H1 (cell line): ENCODE results near the gene CHN2. TPM values are rescaled to one million over a fixed set of nuclear protein-coding genes. Genes with fewer than 3 reads are reported as not detected.

Experiments
- CTCF ChIA-PET: fragments of 300-600 bp; sonication (Branson Sonifier 250); formaldehyde crosslinking; loops from one replicate; lab custom pipeline; 2021; ENCODE audit not compliant: partially characterized antibody; lab: Charles Lee
- POLR2A ChIA-PET: fragments of 300-600 bp; sonication (Branson Sonifier 250); formaldehyde crosslinking; loops from one replicate; lab custom pipeline; 2021; ENCODE audit warnings: inconsistent platforms; ENCODE audit not compliant: partially characterized antibody; lab: Charles Lee
- DNase-seq, 2 experiments: peaks; one replicate each; pipeline versions ENCODE4 v3.0.0 to v3.0.0-alpha.2; 2010 to 2022; ENCODE audit warnings: low spot score in 2 of 2, low read depth in 1 of 2, mixed read lengths in 1 of 2
- FAIRE-seq: peaks from 2 replicates; lab custom pipeline; 2011; peaks lifted over from hg19 to GRCh38; lab: Jason Lieb, UNC
- H2AFZ ChIP-seq: 2 replicates; pipeline ENCODE4 v1.8.1; 2012; ENCODE audit warnings: low read length, inconsistent platforms
- H2AK5ac ChIP-seq: 2 replicates; pipeline ENCODE4 v1.6.1; 2013; ENCODE audit warnings: low read depth, low read length
- H2BK120ac ChIP-seq: replicated peaks from 2 replicates; pipeline ENCODE3; 2013; ENCODE audit warnings: low read depth, low read length, inconsistent platforms
- H2BK12ac ChIP-seq: 2 replicates; pipeline ENCODE4 v1.6.1; 2013; ENCODE audit warnings: low read depth, low read length
- H2BK15ac ChIP-seq: 2 replicates; pipeline ENCODE4 v1.6.1; 2013; ENCODE audit warnings: low read length
- H2BK20ac ChIP-seq: 2 replicates; pipeline ENCODE4 v1.6.1; 2013; ENCODE audit warnings: low read length
- H2BK5ac ChIP-seq: 2 replicates; pipeline ENCODE4 v1.6.1; 2013; ENCODE audit warnings: low read depth, low read length
- H3K14ac ChIP-seq: 2 replicates; pipeline ENCODE4 v1.6.1; 2013; ENCODE audit warnings: inconsistent platforms; ENCODE audit not compliant: insufficient read length
- H3K18ac ChIP-seq: 2 replicates; pipeline ENCODE4 v1.6.1; 2013; ENCODE audit warnings: low read length; ENCODE audit errors: extremely low read depth
- H3K23ac ChIP-seq: 2 replicates; pipeline ENCODE4 v1.6.1; 2013; ENCODE audit warnings: inconsistent platforms; ENCODE audit not compliant: insufficient read length
- H3K23me2 ChIP-seq: 2 replicates; pipeline ENCODE4 v1.6.1; 2013; ENCODE audit warnings: low read depth, low read length
- H3K27ac ChIP-seq: 2 replicates; pipeline ENCODE4 v1.6.1; 2011; ENCODE audit warnings: low read depth, low read length, inconsistent platforms
- H3K27me3 ChIP-seq, 4 experiments: replicated peaks in 1 of 4; 1 replicate in 1 of 4; 2 replicates in 3 of 4; pipeline versions ENCODE4 v1.6.1 to v1.8.1; 2011 to 2013; ENCODE audit warnings: low read length in 3 of 4, mild to moderate bottlenecking in 3 of 4, inconsistent platforms in 2 of 4, mixed read lengths in 2 of 4, moderate library complexity in 1 of 4; ENCODE audit not compliant: control insufficient read depth in 3 of 4, insufficient read depth in 3 of 4; ENCODE audit errors: extremely low read depth in 1 of 4
- H3K36me3 ChIP-seq, 4 experiments: 2 replicates each; pipeline versions ENCODE4 v1.6.1 to v1.8.1; 2011 to 2013; ENCODE audit warnings: mild to moderate bottlenecking in 4 of 4, low read length in 3 of 4, moderate library complexity in 2 of 4, control low read depth in 1 of 4, inconsistent platforms in 1 of 4; ENCODE audit not compliant: insufficient read depth in 4 of 4, control insufficient read depth in 2 of 4
- H3K4ac ChIP-seq: replicated peaks from 2 replicates; pipeline ENCODE3; 2013; ENCODE audit warnings: low read length, low read depth, mixed read lengths, inconsistent platforms; ENCODE audit not compliant: insufficient read length
- H3K4me1 ChIP-seq, 4 experiments: replicated peaks in 1 of 4; 1 replicate in 1 of 4; 2 replicates in 3 of 4; pipeline versions ENCODE4 v1.6.1 to v1.8.1; 2011 to 2013; ENCODE audit warnings: low read length in 3 of 4, inconsistent platforms in 2 of 4, mixed read lengths in 1 of 4; ENCODE audit not compliant: insufficient read depth in 4 of 4, control insufficient read depth in 3 of 4
- H3K4me2 ChIP-seq, 2 experiments: 2 replicates each; pipeline versions ENCODE4 v1.6.1 to v1.8.1; 2011 to 2013; ENCODE audit warnings: low read depth in 2 of 2, low read length in 2 of 2, control low read depth in 1 of 2, inconsistent platforms in 1 of 2, mild to moderate bottlenecking in 1 of 2; ENCODE audit not compliant: insufficient read depth in 1 of 2
- H3K4me3 ChIP-seq, 4 experiments: fragments of 200-600, 300-600 bp in 1 of 4; sonication (generic), shearing (Covaris generic), sonication (Bioruptor Twin) in 1 of 4; 2 replicates each; pipeline versions ENCODE4 v1.5.1 to v1.8.1; 2011 to 2016; ENCODE audit warnings: low read length in 4 of 4, low read depth in 3 of 4, control low read depth in 2 of 4, inconsistent platforms in 2 of 4, mild to moderate bottlenecking in 2 of 4, mixed read lengths in 1 of 4, moderate library complexity in 1 of 4; ENCODE audit not compliant: insufficient read depth in 2 of 4; ENCODE audit errors: extremely low read depth in 1 of 4
- H3K56ac ChIP-seq: replicated peaks from 2 replicates; pipeline ENCODE3; 2013; ENCODE audit warnings: low read depth, mild to moderate bottlenecking, mixed read lengths, low read length, inconsistent platforms; ENCODE audit not compliant: insufficient read length
- H3K79me1 ChIP-seq: 2 replicates; pipeline ENCODE4 v1.6.1; 2013; ENCODE audit warnings: low read depth, low read length, control low read depth
- H3K79me2 ChIP-seq, 2 experiments: 2 replicates each; pipeline versions ENCODE4 v1.6.1 to v1.8.1; 2012 to 2013; ENCODE audit warnings: low read length in 2 of 2, mild to moderate bottlenecking in 2 of 2, inconsistent platforms in 1 of 2; ENCODE audit not compliant: insufficient read depth in 2 of 2, control insufficient read depth in 1 of 2
- H3K9ac ChIP-seq, 4 experiments: replicated peaks in 1 of 4; 1 replicate in 1 of 4; 2 replicates in 3 of 4; pipeline versions ENCODE4 v1.6.1 to v1.8.1; 2011 to 2013; ENCODE audit warnings: low read depth in 3 of 4, low read length in 3 of 4, control low read depth in 2 of 4, mild to moderate bottlenecking in 2 of 4, moderate library complexity in 2 of 4, inconsistent platforms in 1 of 4; ENCODE audit errors: extremely low read depth in 1 of 4
- H3K9me3 ChIP-seq, 2 experiments: 2 replicates each; pipeline versions ENCODE4 v1.6.1 to v1.8.1; 2012 to 2013; ENCODE audit warnings: mild to moderate bottlenecking in 2 of 2, moderate library complexity in 2 of 2, control low read depth in 1 of 2, inconsistent platforms in 1 of 2, low read depth in 1 of 2, low read length in 1 of 2, mixed read lengths in 1 of 2; ENCODE audit not compliant: insufficient read depth in 2 of 2
- H4K20me1 ChIP-seq, 2 experiments: replicated peaks in 1 of 2; 2 replicates each; pipeline versions ENCODE3 to v1.8.1; 2011 to 2013; ENCODE audit warnings: inconsistent platforms in 2 of 2, low read length in 2 of 2, mild to moderate bottlenecking in 1 of 2; ENCODE audit not compliant: insufficient read depth in 2 of 2, control insufficient read depth in 1 of 2
- H4K5ac ChIP-seq: 2 replicates; pipeline ENCODE4 v1.6.1; 2013; ENCODE audit warnings: low read length, low read depth, mixed read lengths, inconsistent platforms; ENCODE audit not compliant: insufficient read length
- H4K8ac ChIP-seq: 2 replicates; pipeline ENCODE4 v1.8.0; 2013; ENCODE audit warnings: mild to moderate bottlenecking, moderate library complexity, low read length, inconsistent platforms; ENCODE audit not compliant: insufficient read depth; ENCODE audit errors: extremely low read depth
- H4K91ac ChIP-seq: replicated peaks from 2 replicates; pipeline ENCODE3; 2013; ENCODE audit warnings: low read length, mixed read lengths, inconsistent platforms; ENCODE audit not compliant: insufficient read length
- ATF2 ChIP-seq: IDR thresholded peaks from 2 replicates; pipeline ENCODE4 v1.6.1; 2012; ENCODE audit warnings: low read length, inconsistent platforms
- BRCA1 ChIP-seq: IDR thresholded peaks from 2 replicates; pipeline ENCODE4 v1.6.1; 2012; ENCODE audit warnings: low read depth, low read length, improper control_type of control experiment
- CBX5 ChIP-seq: fragments of 300-800, 300-1000 bp; sonication (generic); IDR thresholded peaks from 2 replicates; pipeline ENCODE4 v1.7.1; 2016; ENCODE audit warnings: antibody characterized with exemption, low read length, low read depth
- EGR1 ChIP-seq: IDR thresholded peaks from 2 replicates; pipeline ENCODE4 v1.6.1; 2011; ENCODE audit warnings: low read depth, low read length, borderline replicate concordance
- EP300 ChIP-seq, 2 experiments: IDR thresholded peaks; 1 replicate in 1 of 2; 2 replicates in 1 of 2; pipeline ENCODE4 v1.6.1; 2011 to 2012; ENCODE audit warnings: low read depth in 2 of 2, low read length in 2 of 2, mild to moderate bottlenecking in 2 of 2, borderline replicate concordance in 1 of 2, inconsistent platforms in 1 of 2, moderate library complexity in 1 of 2
- JUN ChIP-seq: IDR thresholded peaks from 2 replicates; pipeline ENCODE4 v1.6.1; 2011; ENCODE audit warnings: low read depth, mild to moderate bottlenecking, improper control_type of control experiment, low read length
- RFX5 ChIP-seq: IDR thresholded peaks from 2 replicates; pipeline ENCODE4 v1.6.1; 2011; ENCODE audit warnings: low read depth, low read length, improper control_type of control experiment, borderline replicate concordance
- SAP30 ChIP-seq: fragments of 300-600 bp; sonication (generic); IDR thresholded peaks from 2 replicates; pipeline ENCODE4 v1.7.1; 2012; ENCODE audit warnings: low read length, moderate library complexity, mild to moderate bottlenecking, inconsistent platforms; ENCODE audit not compliant: insufficient read depth, insufficient replicate concordance
- SP2 ChIP-seq: IDR thresholded peaks from 2 replicates; pipeline ENCODE4 v1.6.1; 2012; ENCODE audit warnings: mild to moderate bottlenecking, low read length, inconsistent platforms
- ZNF274 ChIP-seq: IDR thresholded peaks from 2 replicates; pipeline ENCODE4 v1.7.0; 2012; ENCODE audit warnings: low read length, borderline replicate concordance; ENCODE audit errors: extremely low read depth
- WGBS, 2 experiments: shearing (Covaris generic) in 1 of 2; methylation state at CpG; one replicate each; pipeline versions ENCODE4 v1.1.6 to v1.1.7; 2013 to 2015; ENCODE audit warnings: low lambda C conversion rate in 2 of 2, mixed read lengths in 2 of 2, inconsistent platforms in 1 of 2, low coverage in 1 of 2, missing lambda C conversion rate in 1 of 2; ENCODE audit not compliant: insufficient replicate concordance in 2 of 2, insufficient coverage in 1 of 2, insufficient read length in 1 of 2; ENCODE audit errors: extremely low coverage in 1 of 2, missing lambda C conversion rate in 1 of 2; 5-methylcytosine and 5-hydroxymethylcytosine counted together
- polyA plus RNA-seq, 7 experiments: library from polyadenylated mRNA; depleted of rRNA in 3 of 7; stranded (reverse) in 5 of 7; unstranded in 2 of 7; fragments of >200 nt in 5 of 7; fragments of 200-250 nt in 2 of 7; gene quantifications; 1 replicate in 5 of 7; 2 replicates in 1 of 7; 4 replicates in 1 of 7; pipeline versions ENCODE4 v1.2.1 to v1.2.3, GENCODE V29; 2011 to 2013; ENCODE audit warnings: missing spikeins in 2 of 7, mixed read lengths in 2 of 7
- total RNA-seq: library from RNA; stranded (reverse); fragmentation: NEBNext Ultra II Directional; extraction: Animal tissue kit (Norgen Biotek cat#: 25700); gene quantifications from 2 replicates; pipeline ENCODE4 v1.2.1, GENCODE V29; 2021

The CHN2 gene
- total and polyA plus RNA-seq, 2 of the 8 experiments (the other 6 are each of a cell fraction or from before 2014, with no cell fraction given) = 2.9 to 4.8 TPM

- Histone ChIP-seq H3K79me1 (no peaks in the 10 kb centered on the region), H3K14ac (no peak overlapping the region), H4K20me1 (no peaks in the 10 kb centered on the region), H2AK5ac (no peak overlapping the region), H3K36me3 (no peaks in the 10 kb centered on the region), H4K8ac (no peak overlapping the region), H2BK120ac (no peak overlapping the region), H3K4me1 (no peaks in the 10 kb centered on the region), H3K9ac (no peak overlapping the region), H3K27ac (no peak overlapping the region), H2BK15ac (no peak overlapping the region), H2AFZ (no peak overlapping the region), H3K4me3 (no peak overlapping the region), H3K4ac (no peak overlapping the region), H2BK5ac (no peak overlapping the region), H3K23ac (no peak overlapping the region), H3K27me3 (no peaks in the 10 kb centered on the region), H3K18ac (no peak overlapping the region), H4K5ac (no peak overlapping the region), H4K91ac (no peak overlapping the region), H3K79me2 (no peaks in the 10 kb centered on the region), H2BK12ac (no peak overlapping the region), H3K56ac (no peak overlapping the region), H3K9me3 (no peaks in the 10 kb centered on the region), H3K4me2 (no peak overlapping the region), H2BK20ac (no peak overlapping the region), H3K23me2 (no peaks in the 10 kb centered on the region)
- WGBS, 2 experiments = 86% methylated on average over 12 of the region's 12 CpGs; no CpG with 5 or more reads in 1 of the 2 experiments
- ChIA-PET CTCF (interaction anchor here (0.6 to 2.4 kb wide), 9 partner anchors 10 to 737 kb away, joined by 3 to 11 read pairs (median 4); no protein-coding TSS in a partner anchor), POLR2A (no interaction called here)
- no peak for DNase-seq
- FAIRE-seq = no peak
- TF ChIP-seq ATF2 (no peak), ZNF274 (no peak), SAP30 (no peak), EP300 (IDR thresholded peaks at IDR 0.05; ENCODE audit: borderline replicate concordance in 1 of 2, low read depth in 2 of 2, low read length in 2 of 2) (no peak), JUN (no peak), EGR1 (no peak), RFX5 (no peak), SP2 (no peak), BRCA1 (no peak), CBX5 (no peak)
Observed at GRCh38 chr7:29421010-29421956, 226.7 kb downstream of the CHN2 start.
